Activated naive CD4-positive, alpha-beta T cell treated with anti-CD3 and anti-CD28 coated beads, Interleukin-2, amount 50 U/mL, for 16 hours (primary cell): Measurements from ENCODE around the gene GUCY2C.
A peak's percentile ranks its signal among the peaks of the same experiment; 100 is the strongest.

ENCODE experiments used
- DNase-seq: peaks from one replicate; pipeline ENCODE4 v3.0.0-alpha.2; 2020

GUCY2C gene

DNA sequence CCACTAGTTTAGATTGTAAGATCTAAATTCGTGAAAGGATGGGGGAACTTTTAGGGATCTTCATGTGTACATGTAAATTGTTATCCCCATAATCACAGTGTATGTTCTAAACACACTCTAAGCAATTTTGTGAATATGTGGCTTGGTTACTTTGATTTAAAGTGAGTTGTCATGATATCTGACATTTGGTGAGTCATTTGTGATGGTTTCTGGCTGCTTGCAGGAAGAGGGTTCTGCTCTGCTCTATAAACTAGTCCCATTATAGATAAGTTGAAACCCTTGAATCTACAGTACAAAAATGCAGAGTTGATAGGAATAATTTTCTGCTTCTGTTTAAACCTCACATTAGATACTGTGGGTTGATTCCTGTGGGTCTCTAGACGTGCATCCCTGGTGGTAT, 14.8 kb downstream of the GUCY2C start:
- DNase-seq = no peak

DNA sequence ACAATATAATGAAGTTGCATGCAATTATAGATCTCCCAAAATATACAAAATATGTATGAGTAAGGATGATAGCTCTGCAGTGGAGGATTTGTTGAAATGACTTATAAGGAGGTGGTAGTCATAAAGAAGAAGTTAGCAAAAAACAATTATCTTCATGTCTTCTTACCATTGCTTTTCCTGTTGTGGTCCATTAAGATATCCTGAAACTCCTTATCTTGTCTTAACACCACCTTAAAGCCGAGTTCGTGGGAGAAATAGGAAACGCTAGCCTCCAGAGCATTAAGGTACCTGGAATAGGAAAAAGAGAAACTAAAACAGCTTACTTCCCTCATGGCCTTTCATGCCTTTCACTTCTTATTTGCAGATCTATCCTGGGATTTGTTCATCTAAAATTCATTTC, 15.2 kb downstream of the GUCY2C start:
- no peak for DNase-seq

DNA sequence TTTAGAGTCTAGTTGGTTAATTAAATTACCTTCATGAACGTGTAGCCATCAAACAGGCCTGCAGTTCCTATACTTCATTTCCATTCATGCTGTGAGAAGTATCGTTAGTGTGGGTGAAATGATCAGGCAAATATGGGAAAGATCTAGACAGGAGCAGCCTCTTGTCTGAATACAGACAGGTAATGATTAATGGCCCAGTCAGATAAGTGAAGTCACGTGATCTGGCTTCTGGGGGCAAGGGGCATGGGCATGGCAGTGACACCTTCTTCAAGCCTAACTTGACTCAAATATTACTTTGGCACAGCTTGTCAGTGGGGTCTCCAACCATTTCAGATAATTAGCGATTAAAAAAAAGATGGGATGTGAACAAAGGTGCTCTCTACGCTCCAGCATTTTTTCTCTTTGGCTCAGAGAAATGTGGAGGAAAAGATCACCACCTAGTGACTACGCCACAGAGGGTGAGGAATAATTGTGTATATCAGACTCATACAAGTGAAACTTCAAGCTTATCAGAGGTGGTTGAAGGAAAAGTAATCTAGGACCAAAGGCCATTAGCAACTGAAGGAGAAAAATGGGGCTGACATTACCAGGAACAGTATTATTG, 17.8 kb downstream of the GUCY2C start:
- no peak for DNase-seq

DNA sequence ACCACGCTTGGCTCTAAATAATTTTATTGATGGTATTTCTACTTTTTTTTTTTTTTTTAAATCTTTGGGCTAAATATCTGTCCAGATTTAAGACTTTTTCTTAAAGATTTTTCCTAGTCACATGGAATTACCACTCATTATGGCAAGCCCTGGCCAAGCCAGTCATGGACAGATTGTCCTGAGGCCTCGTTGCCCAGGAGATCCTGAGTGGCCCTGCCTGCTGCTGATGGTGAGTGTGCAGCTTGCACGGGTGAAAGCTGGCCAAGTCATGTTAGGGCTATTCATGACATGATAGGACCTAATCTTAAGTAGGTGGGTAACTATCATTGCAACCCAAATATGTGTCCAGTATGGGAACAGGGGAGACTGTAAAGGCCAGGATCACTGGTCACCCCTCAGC, 27.8 kb downstream of the GUCY2C start:
- no peak for DNase-seq

DNA sequence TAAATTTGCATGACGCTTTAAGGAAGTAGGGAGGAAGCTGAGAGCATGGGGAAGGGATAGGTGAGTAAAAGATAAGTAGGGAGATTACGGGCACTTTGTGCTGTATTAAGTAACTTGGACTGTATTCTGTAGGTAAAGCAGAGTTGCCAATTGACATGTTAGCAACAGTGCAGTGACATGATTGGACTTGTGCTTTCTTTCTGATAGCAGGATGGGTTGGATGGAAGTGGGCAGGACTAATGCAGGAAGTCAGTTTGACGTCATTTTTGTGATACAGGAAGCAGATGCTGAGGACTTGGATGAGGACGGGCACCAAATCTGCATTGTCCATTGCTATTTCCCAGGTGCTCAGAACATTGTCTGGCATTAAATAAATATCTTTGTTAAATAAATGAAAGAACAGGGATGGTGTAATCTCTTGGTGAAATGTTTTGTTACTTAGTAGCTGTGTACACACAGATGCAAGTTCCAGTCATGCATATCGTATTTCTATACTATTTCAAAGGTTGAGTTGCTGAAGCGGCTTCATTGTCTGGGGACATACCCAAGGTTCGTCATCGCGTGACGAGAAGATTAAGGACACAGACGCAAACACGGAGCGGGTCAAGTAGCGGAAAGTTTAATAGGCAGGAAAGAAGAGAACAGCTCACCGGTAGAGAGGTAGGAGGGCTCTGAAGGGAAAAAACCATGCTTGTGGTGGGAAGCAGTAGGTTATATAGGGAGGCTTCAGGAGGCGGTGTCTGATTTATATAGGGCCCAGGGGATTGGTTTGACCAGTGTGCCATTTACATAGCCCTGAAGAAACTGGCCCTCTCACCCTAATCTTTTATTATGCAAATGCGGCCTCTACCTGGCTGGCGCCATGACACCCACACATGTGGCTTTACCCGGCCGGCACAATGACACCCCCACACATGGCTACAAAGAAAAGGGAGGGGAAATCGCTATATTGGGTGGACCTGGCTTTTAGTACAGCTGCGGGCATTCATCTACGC, 30.7 kb downstream of the GUCY2C start:
- DNase-seq = no peak

DNA sequence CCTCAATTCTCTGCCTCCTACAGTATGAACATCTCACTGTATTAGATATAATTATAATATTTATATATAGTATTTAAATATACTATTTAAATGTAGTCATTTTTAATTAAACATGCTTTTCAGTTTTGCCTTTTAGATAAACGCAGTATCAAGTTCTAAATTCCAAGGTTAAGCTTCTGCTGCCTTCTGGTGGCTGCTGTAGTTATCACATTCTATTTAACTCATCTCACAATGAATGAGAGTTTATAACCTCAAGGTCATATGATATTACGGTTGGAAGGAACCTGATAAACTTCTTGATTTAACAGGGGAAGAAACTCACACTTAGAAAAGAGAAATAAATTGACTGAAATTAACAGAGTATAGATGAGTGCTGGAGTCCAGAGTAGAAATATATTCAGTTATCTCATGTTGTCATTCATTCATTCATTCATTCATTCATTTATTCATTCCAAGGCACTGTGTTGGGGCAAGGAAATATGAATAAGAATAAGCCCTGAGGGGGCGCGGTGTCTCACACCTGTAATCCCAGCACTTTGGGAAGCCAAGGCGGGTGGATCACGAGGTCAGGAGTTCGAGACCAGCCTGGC, 31.9 kb downstream of the GUCY2C start:
- DNase-seq = no peak

DNA sequence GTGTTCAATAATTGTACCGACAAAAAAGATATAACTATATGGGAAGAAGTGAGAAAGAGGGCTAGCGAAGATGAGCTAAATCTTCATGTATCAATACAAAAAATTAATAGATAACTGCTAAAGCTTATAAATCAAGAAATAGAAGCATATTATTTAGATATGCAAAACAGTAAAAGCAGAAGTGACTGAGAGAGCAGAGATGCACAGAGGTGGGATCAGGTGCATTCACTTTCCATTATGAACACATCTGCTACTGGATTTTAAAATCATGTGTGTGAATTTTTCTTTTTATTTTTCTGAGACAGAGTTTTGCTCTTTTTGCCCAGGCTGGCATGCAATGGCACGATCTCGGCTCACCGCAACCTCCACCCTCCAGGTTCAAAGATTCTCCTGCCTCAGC, 33.4 kb downstream of the GUCY2C start:
- DNase-seq = no peak

DNA sequence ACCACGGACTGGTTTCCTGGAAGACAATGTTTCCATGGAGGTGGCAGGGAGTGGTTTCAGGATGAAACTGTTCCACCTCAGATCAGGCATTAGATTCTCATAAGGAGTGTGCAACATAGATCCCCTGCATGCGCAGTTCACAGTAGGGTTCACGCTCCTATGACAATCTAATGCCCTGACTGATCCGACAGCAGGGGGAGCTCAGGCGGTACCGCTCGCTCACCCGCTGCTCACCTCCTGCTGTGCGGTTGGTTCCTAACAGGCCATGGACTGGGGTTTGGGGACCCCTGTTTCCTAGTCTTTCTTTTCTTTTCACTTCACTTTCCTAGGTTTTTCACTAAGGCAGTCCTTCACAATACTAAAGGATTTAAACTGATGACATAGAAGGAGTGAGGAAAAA, 39.6 kb downstream of the GUCY2C start:
- DNase-seq = no peak

DNA sequence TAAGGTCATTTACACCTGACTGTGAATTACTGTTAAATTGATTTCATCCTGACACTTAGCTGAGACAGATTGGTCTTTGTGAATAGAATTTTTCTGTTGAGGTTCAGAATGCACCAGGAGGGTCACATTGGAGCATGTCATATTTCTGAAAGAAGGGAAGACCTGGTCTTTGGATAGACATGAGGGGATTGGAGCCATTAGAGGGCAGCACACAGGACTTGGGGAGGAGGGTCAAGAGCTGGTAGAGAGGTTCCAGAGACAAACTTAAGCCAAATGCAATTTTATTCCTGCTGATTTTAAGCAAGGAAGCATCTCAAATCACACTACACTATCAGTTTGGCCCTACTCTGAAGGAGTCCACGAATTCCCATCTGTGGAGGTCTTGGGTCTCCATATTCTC, 41.1 kb downstream of the GUCY2C start:
- no peak for DNase-seq

DNA sequence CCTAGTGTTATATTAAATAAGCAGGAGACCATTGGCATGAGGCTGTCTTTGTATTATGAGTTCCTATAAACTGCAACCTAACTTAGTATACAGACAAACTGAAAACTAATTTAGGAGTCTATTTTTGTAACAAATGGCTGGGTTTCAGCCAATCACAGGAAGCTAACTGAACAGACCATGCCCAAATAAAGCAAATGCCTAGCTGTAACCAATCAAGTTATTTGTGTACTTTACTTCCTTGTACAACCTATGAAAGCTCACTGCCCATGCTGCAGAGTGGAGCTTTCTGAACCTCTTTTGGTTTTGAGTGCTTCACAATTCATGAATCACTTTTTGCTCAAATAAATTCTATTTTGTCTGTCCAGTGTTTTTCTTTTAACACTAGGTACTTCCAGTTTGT, 41.6 kb downstream of the GUCY2C start:
- no peak for DNase-seq

DNA sequence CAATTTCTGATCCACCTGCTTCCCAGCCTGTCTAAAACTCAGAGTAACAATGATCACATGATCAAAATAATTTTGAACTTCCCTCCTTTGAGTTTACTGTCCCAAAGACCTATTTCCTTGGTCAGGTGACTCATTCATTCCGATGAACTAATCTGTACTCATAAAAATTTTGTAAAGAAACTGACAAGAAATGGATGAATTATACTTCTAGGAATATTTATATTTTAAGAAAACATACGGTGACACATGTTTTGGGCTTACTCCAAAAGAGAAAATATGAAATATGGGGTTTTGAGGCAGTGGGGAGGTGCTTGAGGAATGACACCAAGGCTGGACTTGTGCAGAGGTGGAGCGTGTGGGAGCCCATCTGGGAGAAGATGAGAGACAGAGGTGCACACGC, 42.0 kb downstream of the GUCY2C start:
- no peak for DNase-seq

DNA sequence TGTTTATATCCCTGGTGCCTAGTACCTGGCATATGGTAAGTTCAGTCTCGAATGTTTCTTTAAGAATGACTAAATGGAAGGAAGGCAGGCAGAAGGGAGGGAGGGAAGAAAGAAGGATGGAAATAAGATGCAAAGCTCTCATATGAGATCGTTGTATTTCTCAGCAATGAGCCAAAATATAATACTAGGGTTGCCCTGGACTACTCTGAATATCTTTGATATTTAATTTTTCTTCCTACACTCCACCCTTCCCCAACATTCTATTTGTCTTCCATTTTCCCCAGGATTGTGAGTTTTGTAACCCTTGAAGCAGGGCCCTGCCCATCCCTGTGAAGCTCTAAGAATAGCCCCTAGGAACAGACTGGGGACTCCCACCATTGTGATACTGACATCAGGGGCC, 43.9 kb downstream of the GUCY2C start:
- DNase-seq = no peak

DNA sequence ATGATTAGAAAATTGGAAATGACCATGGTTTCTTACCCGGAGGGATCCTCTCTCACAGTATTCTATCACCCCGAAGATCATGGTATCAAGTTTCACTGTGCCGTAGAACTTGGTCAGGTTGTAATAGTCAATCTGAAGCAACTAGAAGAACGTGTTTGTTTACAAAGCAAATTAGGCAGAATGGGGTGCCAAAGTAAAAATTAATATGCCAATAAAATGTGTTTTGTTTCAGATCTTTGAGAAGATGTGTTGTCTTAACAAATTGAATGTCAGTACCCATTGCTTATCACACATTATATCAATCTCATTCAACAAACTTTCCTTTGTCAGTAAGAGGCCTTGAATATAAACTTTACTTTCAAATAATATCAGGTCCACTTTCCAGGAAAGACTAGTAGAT, 45.0 kb downstream of the GUCY2C start:
- DNase-seq = no peak

DNA sequence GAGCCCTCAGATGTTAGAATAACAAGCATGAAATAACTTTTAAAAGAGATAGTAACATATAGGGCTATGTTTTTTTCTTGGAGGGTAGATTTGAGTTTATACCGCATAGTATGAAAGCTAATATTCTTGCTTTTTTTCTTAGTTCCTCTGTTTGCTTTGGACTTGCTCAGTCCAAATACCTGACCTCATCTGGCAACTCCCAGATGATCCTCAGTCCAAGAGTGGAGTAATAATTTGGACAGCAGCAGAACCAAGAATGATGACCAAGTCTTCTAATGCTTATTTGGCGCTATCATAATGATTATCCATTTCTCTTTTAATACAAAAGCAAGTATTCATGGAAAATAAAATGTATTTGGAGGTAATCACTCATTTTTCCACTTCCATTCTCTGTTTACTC, 45.6 kb downstream of the GUCY2C start:
- DNase-seq = no peak

DNA sequence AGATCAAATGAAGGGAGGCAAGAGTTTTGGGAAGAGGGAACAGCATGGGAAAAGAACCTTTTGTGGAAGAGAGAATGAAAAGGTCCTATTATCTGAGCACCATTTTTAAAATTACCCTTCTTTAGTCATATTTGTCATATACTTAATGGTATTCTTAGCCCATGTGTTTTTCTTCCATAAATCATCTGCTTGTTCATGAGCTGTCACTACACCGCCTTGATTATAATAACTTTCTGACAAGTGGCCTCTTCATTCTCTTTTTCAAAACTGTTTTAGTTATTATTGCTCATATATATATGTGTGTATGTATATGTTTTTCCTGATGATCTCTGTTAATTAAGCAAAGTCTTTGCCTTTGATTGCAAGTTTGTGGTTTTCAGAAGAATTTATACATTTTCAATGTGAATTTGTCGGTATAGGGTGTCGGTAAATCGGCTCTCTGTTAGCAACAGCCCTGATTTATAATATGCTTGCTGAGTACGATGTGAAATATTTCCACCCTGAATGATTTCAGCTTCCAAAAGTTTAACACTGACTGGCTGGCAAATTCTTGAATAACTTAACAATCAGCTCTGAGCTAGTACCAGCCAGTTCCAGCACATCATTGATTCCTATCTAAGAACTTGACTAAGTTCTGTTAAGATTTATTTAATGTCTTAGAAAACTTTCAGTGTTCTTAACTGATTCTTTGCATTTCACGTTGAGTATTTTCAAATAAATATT, 49.2 kb downstream of the GUCY2C start:
- no peak for DNase-seq

DNA sequence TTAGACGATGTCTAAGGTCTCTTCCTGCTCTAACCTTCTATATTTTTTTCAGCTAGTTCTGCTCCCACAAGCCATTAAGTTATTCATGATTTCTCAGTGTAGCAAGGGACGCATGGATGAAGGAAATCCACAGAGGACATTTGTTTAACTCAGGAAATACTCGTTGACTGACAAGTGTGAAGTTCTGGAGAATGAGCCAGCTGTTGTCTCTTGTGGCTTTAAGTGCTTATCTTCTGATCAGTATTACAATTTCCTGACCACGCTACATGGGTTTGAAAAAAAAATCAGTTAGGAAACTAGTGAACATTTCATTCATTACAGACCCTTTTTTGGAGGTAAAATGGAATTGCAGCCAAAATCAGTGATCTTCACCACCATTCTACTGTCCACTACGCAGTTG, 53.1 kb downstream of the GUCY2C start:
- no peak for DNase-seq

DNA sequence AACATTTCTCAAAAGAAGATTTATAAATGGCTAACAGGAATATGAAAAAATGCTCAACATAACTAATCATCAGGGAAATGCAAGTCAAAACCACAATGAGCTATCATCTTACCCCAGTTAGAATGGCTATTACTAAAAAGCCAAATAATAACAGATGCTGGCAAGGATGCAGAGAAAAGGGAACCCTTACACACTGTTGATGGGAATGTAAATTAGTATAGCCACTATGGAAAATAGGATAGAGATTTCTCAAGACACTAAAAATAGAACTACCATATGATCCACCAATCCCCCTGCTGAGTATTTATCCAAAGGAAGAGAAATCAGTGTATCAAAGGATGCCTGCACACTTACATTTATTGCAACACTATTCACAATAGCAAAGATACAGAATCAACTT, 58.3 kb downstream of the GUCY2C start:
- DNase-seq = no peak

DNA sequence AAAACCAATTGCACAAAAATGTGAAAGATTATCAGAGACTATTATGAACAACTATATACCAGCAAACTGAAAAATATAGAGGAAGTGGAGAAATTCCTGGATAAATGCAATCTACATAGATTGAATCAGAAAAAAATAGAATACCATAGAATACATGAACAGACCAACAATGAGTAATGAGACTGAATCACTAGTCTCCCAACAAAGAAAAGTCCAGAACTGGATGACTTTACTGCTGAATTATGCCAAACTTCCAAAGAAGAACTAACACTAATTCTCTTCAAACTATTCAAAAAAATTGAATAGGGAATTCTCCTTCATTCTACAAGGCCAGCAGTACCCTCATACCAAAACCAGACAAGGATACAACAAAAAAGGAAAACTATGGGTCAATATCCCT, 60.6 kb downstream of the GUCY2C start:
- no peak for DNase-seq

DNA sequence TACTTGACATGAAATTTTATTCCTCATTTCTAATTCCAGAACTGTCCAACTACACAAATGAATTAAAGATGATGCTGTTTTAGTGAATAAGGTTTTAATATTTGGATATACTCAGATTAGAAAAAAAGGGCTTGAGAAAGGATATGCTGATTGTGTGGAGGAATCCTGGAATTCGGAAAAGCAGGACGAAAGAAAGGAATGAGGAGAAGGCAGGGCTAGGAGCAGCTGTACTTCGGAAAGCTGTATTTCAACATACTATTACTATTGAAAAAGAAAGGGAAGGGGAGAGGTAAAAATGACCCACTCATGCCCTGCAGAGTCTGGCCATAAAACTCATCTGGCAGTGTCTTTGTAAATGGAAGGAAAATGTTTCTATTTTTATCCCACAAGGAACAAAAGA, 65.6 kb downstream of the GUCY2C start:
- no peak for DNase-seq

DNA sequence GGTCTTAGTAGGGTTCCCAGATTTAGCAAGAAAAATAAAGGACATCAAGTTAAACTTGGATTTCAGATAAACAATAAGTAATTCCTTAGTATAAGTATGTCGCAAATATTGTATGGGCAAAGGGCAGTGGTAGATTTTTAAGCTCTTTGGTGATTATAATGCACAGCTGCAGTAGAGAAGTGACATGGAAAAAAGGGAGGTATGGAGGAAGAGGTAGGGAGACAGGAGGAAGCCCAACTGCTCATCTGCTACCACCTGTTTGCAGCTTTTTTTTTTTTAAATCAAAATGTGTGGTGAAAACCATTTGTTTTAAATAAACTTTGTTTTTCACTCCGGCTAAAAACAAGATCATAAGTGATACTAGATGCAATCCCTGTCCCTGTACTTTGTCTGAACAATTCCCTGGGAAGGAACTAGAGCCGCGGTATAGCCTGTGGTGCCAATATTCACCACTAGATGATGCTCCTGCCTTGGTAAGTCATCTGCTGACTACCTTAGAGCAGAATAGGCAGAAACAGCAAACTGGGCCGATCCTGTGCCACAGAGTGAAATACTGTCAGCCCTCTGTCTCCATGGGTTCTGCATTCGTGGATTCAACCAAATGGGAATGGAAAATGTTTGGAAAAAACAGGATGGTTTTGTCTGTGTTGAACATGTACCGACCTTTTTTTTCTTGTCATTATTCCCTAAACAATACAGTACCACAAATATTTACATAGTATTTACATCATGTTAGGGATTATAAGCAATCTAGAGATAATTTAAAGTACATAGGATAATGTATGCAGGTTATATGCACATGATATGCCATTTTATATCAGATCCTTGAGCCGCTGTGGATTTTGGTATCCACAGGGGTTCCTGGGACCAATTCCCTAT, 66.3 kb downstream of the GUCY2C start:
- peak; percentile 56 for DNase-seq

DNA sequence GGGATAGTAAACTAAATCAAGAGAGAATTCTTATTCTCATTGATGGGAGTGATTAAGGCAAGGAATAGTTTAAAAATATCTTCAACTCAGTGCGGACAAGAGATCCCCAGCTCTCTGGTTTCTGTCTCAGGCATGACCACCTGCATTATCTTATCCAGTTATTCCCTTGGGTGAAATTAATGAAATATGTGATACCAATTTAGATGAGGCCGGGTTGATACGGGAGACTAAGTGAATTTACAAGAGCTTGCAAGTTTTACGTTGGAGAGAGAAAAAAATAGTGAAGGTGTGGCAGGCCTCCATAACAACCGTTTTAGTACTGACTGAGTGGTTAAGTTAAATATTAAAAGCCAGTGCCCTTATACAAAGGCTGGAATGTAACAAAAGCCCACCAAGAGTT, 67.6 kb downstream of the GUCY2C start:
- no peak for DNase-seq

DNA sequence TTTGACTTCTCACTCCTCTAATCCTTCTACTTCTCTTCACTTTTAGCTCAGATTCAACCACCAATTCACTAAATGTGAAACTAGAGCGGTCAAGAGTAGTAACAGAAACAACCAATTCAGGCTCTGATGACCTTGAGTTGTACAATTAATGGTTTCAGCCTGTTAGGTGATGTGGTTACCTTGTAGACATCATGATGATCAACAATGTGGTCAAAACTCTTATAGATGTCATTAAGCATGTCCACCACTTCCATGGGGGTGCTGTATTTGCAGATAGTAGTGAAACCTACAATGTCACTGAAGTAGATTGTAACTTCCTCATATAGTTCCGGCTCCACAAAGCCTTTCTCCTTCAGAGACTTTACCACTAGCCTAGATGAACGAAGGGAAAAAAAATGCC, 74.6 kb downstream of the GUCY2C start:
- DNase-seq = no peak
